ENCODE measurements around the gene ANO3. TPM values are rescaled to one million over a fixed set of nuclear protein-coding genes. Genes with fewer than 3 reads are reported as not detected.
A peak's percentile ranks its signal among the peaks of the same experiment; 100 is the strongest.

ANO3 gene
- total and polyA plus RNA-seq, 2 of the 4 experiments (the other 2 are of a cell fraction): 0.02 to 0.18 TPM

- TF ChIP-seq USF2 (IDR thresholded peaks at IDR 0.05; ENCODE audit: low read depth, low read length) (no peak), BHLHE40 (IDR thresholded peaks at IDR 0.05; ENCODE audit: low read depth, low read length) (no peak), MAZ (IDR thresholded peaks at IDR 0.05; ENCODE audit: borderline replicate concordance, low read depth, low read length) (no peak), RCOR1 (IDR thresholded peaks at IDR 0.05; ENCODE audit: insufficient replicate concordance, low read length) (no peak), RAD21 (IDR thresholded peaks at IDR 0.05; ENCODE audit: low read length) (no peak), MXI1 (IDR thresholded peaks at IDR 0.05; ENCODE audit: borderline replicate concordance, low read depth, low read length) (no peak), NFE2L2 (IDR thresholded peaks at IDR 0.05; ENCODE audit: low read depth, low read length) (no peak), MAFK (IDR thresholded peaks at IDR 0.05; ENCODE audit: low read depth, low read length) (no peak), SMC3 (IDR thresholded peaks at IDR 0.05; ENCODE audit: low read depth, low read length) (no peak), CEBPB (IDR thresholded peaks at IDR 0.05; ENCODE audit: low read depth, low read length) (no peak), POLR2A (IDR thresholded peaks at IDR 0.05; ENCODE audit: low read depth, low read length) (no peak), CTCF (conservative IDR thresholded peaks at IDR 0.05; ENCODE audit: low read depth, low read length) (no peak), FOS (IDR thresholded peaks at IDR 0.05; ENCODE audit: low read depth, low read length) (no peak), CHD1 (IDR thresholded peaks at IDR 0.05; ENCODE audit: low read depth, low read length) (no peak), RFX5 (IDR thresholded peaks at IDR 0.05; ENCODE audit: low read depth, low read length) (no peak), ELK1 (IDR thresholded peaks at IDR 0.05; ENCODE audit: borderline replicate concordance, low read depth, low read length) (no peak)
- Histone ChIP-seq H2BK15ac (ENCODE audit: low read depth, low read length) (no peak overlapping the region), H3K4ac (ENCODE audit: low read depth, low read length) (no peak overlapping the region), H2BK5ac (ENCODE audit: low read depth, low read length, poor library complexity, severe bottlenecking) (no peak overlapping the region), H3K9me3 (ENCODE audit: control insufficient read depth, insufficient read depth, low read length) (no peaks in the 10 kb centered on the region), H3K79me1 (ENCODE audit: low read depth in 1 of 2, low read length in 2 of 2) (no peaks in the 10 kb centered on the region), H3K4me2 (ENCODE audit: low read depth, low read length) (no peak overlapping the region), H4K20me1 (ENCODE audit: insufficient read depth, low read length) (no peaks in the 10 kb centered on the region), H3K14ac (replicated peaks; ENCODE audit: low read depth, low read length) (no peak overlapping the region), H3K36me3 (ENCODE audit: control insufficient read depth, insufficient read depth, low read length) (no peaks in the 10 kb centered on the region), H3K56ac (ENCODE audit: extremely low read depth, insufficient read depth, low read length) (no peak overlapping the region), H3K27me3 (ENCODE audit: control insufficient read depth, insufficient read depth, low read length) (no peaks in the 10 kb centered on the region), H3K18ac (ENCODE audit: low read depth, low read length) (no peak overlapping the region), H2AK5ac (ENCODE audit: low read depth, low read length) (no peak overlapping the region), H4K5ac (ENCODE audit: low read depth, low read length) (no peak overlapping the region), H3K23ac (ENCODE audit: low read depth, low read length) (no peak overlapping the region), H2AK9ac (replicated peaks; ENCODE audit: low read depth, low read length, poor library complexity) (no peak overlapping the region), H3K9me1 (ENCODE audit: insufficient read depth, low read length) (no peaks in the 10 kb centered on the region), H4K91ac (ENCODE audit: insufficient read depth, low read depth, low read length) (no peak overlapping the region), H2BK20ac (ENCODE audit: low read depth, low read length) (no peak overlapping the region), H4K8ac (ENCODE audit: low read depth in 2 of 2, low read length in 2 of 2) (no peak overlapping the region), H3K4me1 (ENCODE audit: control insufficient read depth, insufficient read depth, low read length) (no peaks in the 10 kb centered on the region), H3K9ac (ENCODE audit: low read depth, low read length) (no peak overlapping the region), H2AFZ (replicated peaks; ENCODE audit: low read length, poor library complexity) (no peak overlapping the region), H2BK120ac (ENCODE audit: low read depth, low read length) (no peak overlapping the region), H3K27ac (ENCODE audit: insufficient read depth, low read length) (no peak overlapping the region), H3K4me3 (ENCODE audit: insufficient read depth, low read depth, low read length) (no peak overlapping the region)
- no TSS peak for BruUV-seq (replicated peaks)
- ChIA-PET POLR2A (ENCODE audit: unreplicated experiment) (no interaction called here), CTCF (no interaction called here)
- ATAC-seq (ENCODE audit: low read depth): peak; percentile 96
- DNase-seq: peak; percentile 52
- in situ Hi-C loops (cut with MboI; ENCODE audit: low sequenced_read_pairs): no loop called here
- dilution Hi-C loops (cut with HindIII; ENCODE audit: low sequenced_read_pairs, unreplicated experiment): no loop called here
- intact Hi-C loops (cut with micrococcal nuclease): no loop called here
These were observed 289.2 kb downstream of the ANO3 start for GRCh38 chr11:26621132-26621531.
